Measurements from ENCODE around the gene LYZ.
"Not testable (repeated sequence)": the region's sequence is repeated elsewhere in the genome, so short reads cannot be mapped to it uniquely, and the experiment has no call there.

Gene LYZ

GRCh38 chr12:69348162-69348938, at the start of gene LYZ:
LYZ (plus strand) TSS chr12:69348381; CDS start chr12:69348409, 28 bp downstream.
- no peak for DNase-seq

GRCh38 chr12:69298947-69299346, 49.2 kb upstream of the LYZ start:
- DNase-seq: no peak

- DNase-seq: no peak
Observed at GRCh38 chr12:69304284-69304683, 43.9 kb upstream of the LYZ start.

- DNase-seq: no peak
Observed at GRCh38 chr12:69309461-69309860, 38.7 kb upstream of the LYZ start.

- no peak for DNase-seq
Observed at GRCh38 chr12:69313209-69313608, 35.0 kb upstream of the LYZ start.

GRCh38 chr12:69316784-69317183, 31.4 kb upstream of the LYZ start:
- not testable (repeated sequence) for DNase-seq

GRCh38 chr12:69317233-69317632, 30.9 kb upstream of the LYZ start:
- not testable (repeated sequence) for DNase-seq

GRCh38 chr12:69318225-69318624, 30.0 kb upstream of the LYZ start:
- DNase-seq: no peak

- no peak for DNase-seq
Observed at GRCh38 chr12:69321351-69321750, 26.8 kb upstream of the LYZ start.

GRCh38 chr12:69324797-69325466, 23.2 kb upstream of the LYZ start:
- DNase-seq: no peak

- DNase-seq: no peak
Observed at GRCh38 chr12:69328426-69328825, 19.8 kb upstream of the LYZ start.

GRCh38 chr12:69329669-69330428, 18.3 kb upstream of the LYZ start:
- no peak for DNase-seq

GRCh38 chr12:69330475-69331473, 17.4 kb upstream of the LYZ start:
- peak; percentile 50 for DNase-seq

GRCh38 chr12:69331519-69331908, 16.7 kb upstream of the LYZ start:
- no peak for DNase-seq

- no peak for DNase-seq
Observed at GRCh38 chr12:69331909-69332684, 16.1 kb upstream of the LYZ start.

GRCh38 chr12:69332815-69333358, 15.3 kb upstream of the LYZ start:
- DNase-seq: no peak

GRCh38 chr12:69334158-69334557, 14.0 kb upstream of the LYZ start:
- DNase-seq: no peak

- DNase-seq: no peak
Observed at GRCh38 chr12:69337311-69338090, 10.7 kb upstream of the LYZ start.

- DNase-seq: no peak
Observed at GRCh38 chr12:69338120-69338859, 9.9 kb upstream of the LYZ start.

- DNase-seq: no peak
Observed at GRCh38 chr12:69338936-69339335, 9.2 kb upstream of the LYZ start.
